ENCODE measurements around the gene TP53RK.

GRCh38 chr20:46636514-46636913, 52.7 kb downstream of the TP53RK start:
- TF ChIP-seq POLR2A (IDR thresholded peaks at IDR 0.05; ENCODE audit: low read length) (no peak), GATA1 (IDR thresholded peaks at IDR 0.05; ENCODE audit: low read depth, low read length) (no peak)

All from erythroblast (primary cell).